ENCODE results near the gene TMEM52. TPM values are rescaled to one million over a fixed set of nuclear protein-coding genes. Genes with fewer than 3 reads are reported as not detected.

Gene TMEM52
- total and polyA plus RNA-seq, 9 of the 15 experiments (the other 6 are each of a cell fraction or from before 2014, with no cell fraction given): 0.37 to 22.5 (median 6.8) TPM

- TF ChIP-seq SP1 (CRISPR knock-in tag; IDR thresholded peaks at IDR 0.05) (no peak), SRSF1 (IDR thresholded peaks at IDR 0.05; ENCODE audit: low read depth, low read length) (no peak), MTA3 (IDR thresholded peaks at IDR 0.05; ENCODE audit: borderline replicate concordance) (no peak), ZNF224 (CRISPR knock-in tag; IDR thresholded peaks at IDR 0.05) (no peak), SRF (CRISPR knock-in tag; IDR thresholded peaks at IDR 0.05) (no peak)
- TF ChIP-seq, protein P1, sequence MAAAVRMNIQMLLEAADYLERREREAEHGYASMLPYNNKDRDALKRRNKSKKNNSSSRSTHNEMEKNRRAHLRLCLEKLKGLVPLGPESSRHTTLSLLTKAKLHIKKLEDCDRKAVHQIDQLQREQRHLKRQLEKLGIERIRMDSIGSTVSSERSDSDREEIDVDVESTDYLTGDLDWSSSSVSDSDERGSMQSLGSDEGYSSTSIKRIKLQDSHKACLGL (CRISPR knock-in tag; IDR thresholded peaks at IDR 0.05; ENCODE audit: borderline replicate concordance, poor library complexity, severe bottlenecking): no peak
- TF ChIP-seq, protein P2, sequence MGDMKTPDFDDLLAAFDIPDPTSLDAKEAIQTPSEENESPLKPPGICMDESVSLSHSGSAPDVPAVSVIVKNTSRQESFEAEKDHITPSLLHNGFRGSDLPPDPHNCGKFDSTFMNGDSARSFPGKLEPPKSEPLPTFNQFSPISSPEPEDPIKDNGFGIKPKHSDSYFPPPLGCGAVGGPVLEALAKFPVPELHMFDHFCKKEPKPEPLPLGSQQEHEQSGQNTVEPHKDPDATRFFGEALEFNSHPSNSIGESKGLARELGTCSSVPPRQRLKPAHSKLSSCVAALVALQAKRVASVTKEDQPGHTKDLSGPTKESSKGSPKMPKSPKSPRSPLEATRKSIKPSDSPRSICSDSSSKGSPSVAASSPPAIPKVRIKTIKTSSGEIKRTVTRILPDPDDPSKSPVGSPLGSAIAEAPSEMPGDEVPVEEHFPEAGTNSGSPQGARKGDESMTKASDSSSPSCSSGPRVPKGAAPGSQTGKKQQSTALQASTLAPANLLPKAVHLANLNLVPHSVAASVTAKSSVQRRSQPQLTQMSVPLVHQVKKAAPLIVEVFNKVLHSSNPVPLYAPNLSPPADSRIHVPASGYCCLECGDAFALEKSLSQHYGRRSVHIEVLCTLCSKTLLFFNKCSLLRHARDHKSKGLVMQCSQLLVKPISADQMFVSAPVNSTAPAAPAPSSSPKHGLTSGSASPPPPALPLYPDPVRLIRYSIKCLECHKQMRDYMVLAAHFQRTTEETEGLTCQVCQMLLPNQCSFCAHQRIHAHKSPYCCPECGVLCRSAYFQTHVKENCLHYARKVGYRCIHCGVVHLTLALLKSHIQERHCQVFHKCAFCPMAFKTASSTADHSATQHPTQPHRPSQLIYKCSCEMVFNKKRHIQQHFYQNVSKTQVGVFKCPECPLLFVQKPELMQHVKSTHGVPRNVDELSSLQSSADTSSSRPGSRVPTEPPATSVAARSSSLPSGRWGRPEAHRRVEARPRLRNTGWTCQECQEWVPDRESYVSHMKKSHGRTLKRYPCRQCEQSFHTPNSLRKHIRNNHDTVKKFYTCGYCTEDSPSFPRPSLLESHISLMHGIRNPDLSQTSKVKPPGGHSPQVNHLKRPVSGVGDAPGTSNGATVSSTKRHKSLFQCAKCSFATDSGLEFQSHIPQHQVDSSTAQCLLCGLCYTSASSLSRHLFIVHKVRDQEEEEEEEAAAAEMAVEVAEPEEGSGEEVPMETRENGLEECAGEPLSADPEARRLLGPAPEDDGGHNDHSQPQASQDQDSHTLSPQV (IDR thresholded peaks at IDR 0.05): no peak
These were observed 21.0 kb upstream of the TMEM52 start (continued) for GRCh38 chr1:1940123-1940425.

Data from K562 (cell line).